Common myeloid progenitor, CD34-positive (primary cell): Measurements from ENCODE around the gene ITIH3.

Experiments used
- CTCF ChIA-PET: fragments of 350-600 bp; sonication (Branson Sonifier 250); formaldehyde crosslinking; loops from one replicate; lab custom pipeline; 2021; ENCODE audit warnings: antibody characterized with exemption; lab: Charles Lee
- POLR2A ChIA-PET: fragments of 350-600 bp; sonication (Branson Sonifier 250); formaldehyde crosslinking; loops from one replicate; lab custom pipeline; 2021; ENCODE audit warnings: antibody characterized with exemption; lab: Charles Lee
- DNase-seq, 3 donors: peaks; one replicate each; pipeline versions ENCODE4 v3.0.0 to v3.0.0-alpha.2; 2013
- H3K27ac ChIP-seq, 2 experiments: 1 replicate in 1 of 2; 2 replicates in 1 of 2; pipeline ENCODE4 v1.7.0; 2013; ENCODE audit warnings: inconsistent platforms in 2 of 2, low read length in 2 of 2, mild to moderate bottlenecking in 2 of 2, low read depth in 1 of 2, moderate library complexity in 1 of 2; ENCODE audit not compliant: severe bottlenecking in 2 of 2, insufficient read depth in 1 of 2, poor library complexity in 1 of 2
- H3K27me3 ChIP-seq, 5 experiments: replicated peaks in 2 of 5; 1 replicate in 3 of 5; 2 replicates in 2 of 5; pipeline versions ENCODE4 v1.6.1 to v1.7.0; 2013; ENCODE audit warnings: low read length in 4 of 5, mild to moderate bottlenecking in 2 of 5, moderate library complexity in 2 of 5, inconsistent platforms in 1 of 5; ENCODE audit not compliant: insufficient read depth in 5 of 5, control insufficient read depth in 4 of 5
- H3K36me3 ChIP-seq, 4 experiments: 1 replicate in 2 of 4; 2 replicates in 2 of 4; pipeline versions ENCODE4 v1.6.1 to v1.7.0; 2013; ENCODE audit warnings: low read length in 3 of 4, control low read depth in 1 of 4, mild to moderate bottlenecking in 1 of 4; ENCODE audit not compliant: control insufficient read depth in 4 of 4, insufficient read depth in 4 of 4
- H3K4me1 ChIP-seq, 4 experiments: 1 replicate in 3 of 4; 2 replicates in 1 of 4; pipeline versions ENCODE4 v1.6.1 to v1.7.1; 2013; ENCODE audit warnings: low read length in 3 of 4, mild to moderate bottlenecking in 3 of 4, control low read depth in 1 of 4, inconsistent platforms in 1 of 4, moderate library complexity in 1 of 4; ENCODE audit not compliant: control insufficient read depth in 4 of 4, insufficient read depth in 4 of 4; ENCODE audit errors: control extremely low read depth in 1 of 4
- H3K4me3 ChIP-seq, 7 experiments: 1 replicate in 4 of 7; 2 replicates in 3 of 7; pipeline versions ENCODE4 v1.5.1 to v1.7.0; 2013; ENCODE audit warnings: mild to moderate bottlenecking in 7 of 7, low read length in 6 of 7, moderate library complexity in 6 of 7, inconsistent platforms in 2 of 7, low read depth in 2 of 7, control low read depth in 1 of 7; ENCODE audit not compliant: insufficient read depth in 4 of 7, control insufficient read depth in 1 of 7; ENCODE audit errors: extremely low read depth in 1 of 7
- H3K9me3 ChIP-seq, 5 experiments: 1 replicate in 4 of 5; 2 replicates in 1 of 5; pipeline versions ENCODE4 v1.6.1 to v1.7.1; 2013; ENCODE audit warnings: low read length in 4 of 5, mild to moderate bottlenecking in 2 of 5, inconsistent platforms in 1 of 5, low read depth in 1 of 5, moderate library complexity in 1 of 5; ENCODE audit not compliant: control insufficient read depth in 4 of 5, insufficient read depth in 2 of 5; ENCODE audit errors: control extremely low read depth in 1 of 5
- WGBS: methylation state at CpG from one replicate; pipeline ENCODE4 v1.1.5; 2013; ENCODE audit not compliant: insufficient coverage; 5-methylcytosine and 5-hydroxymethylcytosine counted together

ITIH3 gene

GRCh38 chr3:52770496-52771333, 23.9 kb upstream of the ITIH3 start, which contains the start of gene NEK4:
TSS of gene NEK4 (minus strand) at chr3:52770940. CDS start at chr3:52770746, 194 bp downstream.
- Histone ChIP-seq H3K4me3 (peak within 1 kb of the TSS; percentile 65 to 89 (median 78)), H3K4me1 (peaks cover 7 to 28% (median 22%) of the 10 kb centered on the region in 4 experiments), H3K27ac (peak within 1 kb of the TSS; percentile 58 to 81), H3K27me3 (no peaks in the 10 kb centered on the region), H3K36me3 (peaks cover 3 to 14% (median 11%) of the 10 kb centered on the region in 4 experiments), H3K9me3 (no peaks in the 10 kb centered on the region)
- WGBS = 1% methylated on average over 49 of the region's 67 CpGs
- CTCF ChIA-PET = interaction anchor here (0.7 to 1.4 kb wide), 5 partner anchors 9 to 50 kb away, joined by 3 to 5 read pairs (median 4); no protein-coding TSS in a partner anchor
- POLR2A ChIA-PET = no interaction called here
- peak; percentile 92 to 96 (median 95) for DNase-seq

- peaks cover 7 to 30% (median 23%) of the 10 kb centered on the region in 4 experiments for H3K4me1 ChIP-seq
- ChIA-PET CTCF (interaction anchor here (0.7 to 1.4 kb wide), 5 partner anchors 8 to 50 kb away, joined by 3 to 5 read pairs (median 4); no protein-coding TSS in a partner anchor), POLR2A (no interaction called here)
- H3K36me3 ChIP-seq = peaks cover 3 to 9% (median 6%) of the 10 kb centered on the region in 4 experiments
- H3K4me3 ChIP-seq = peak overlapping the region in 6 of 7 experiments; percentile 65 to 89 (median 80)
- no peak for DNase-seq
- WGBS = 72% methylated on average over 5 of the region's 5 CpGs
- no peaks in the 10 kb centered on the region for H3K9me3 ChIP-seq
- no peaks in the 10 kb centered on the region for H3K27me3 ChIP-seq
- H3K27ac ChIP-seq = peak overlapping the region; percentile 58 to 81
Measured at GRCh38 chr3:52771334-52771681, 23.3 kb upstream of the ITIH3 start.

- Histone ChIP-seq H3K4me3 (peak overlapping the region in 1 of 7 experiments; percentile 87), H3K4me1 (peaks cover 7 to 30% (median 23%) of the 10 kb centered on the region in 4 experiments), H3K27me3 (no peaks in the 10 kb centered on the region), H3K9me3 (no peaks in the 10 kb centered on the region), H3K27ac (peak overlapping the region in 1 of 2 experiments; percentile 81), H3K36me3 (peaks cover 3 to 7% (median 6%) of the 10 kb centered on the region in 4 experiments)
- whole genome bisulfite sequencing = 100% methylated on average over 7 of the region's 10 CpGs
- ChIA-PET CTCF (interaction anchor here (0.7 to 1.5 kb wide), 5 partner anchors 8 to 49 kb away, joined by 3 to 5 read pairs (median 4); no protein-coding TSS in a partner anchor), POLR2A (no interaction called here)
- no peak for DNase-seq
Measured at GRCh38 chr3:52771702-52772101, 22.9 kb upstream of the ITIH3 start.

- Histone ChIP-seq H3K27ac (no peak overlapping the region), H3K4me1 (peaks cover 7 to 40% (median 29%) of the 10 kb centered on the region in 4 experiments), H3K27me3 (no peaks in the 10 kb centered on the region), H3K9me3 (no peaks in the 10 kb centered on the region), H3K36me3 (no peaks in the 10 kb centered on the region), H3K4me3 (no peak overlapping the region)
- no peak for DNase-seq
- CTCF ChIA-PET = interaction anchor here (1.4 kb wide), 1 partner anchor 19 kb away, joined by 5 read pairs; no protein-coding TSS in a partner anchor
- POLR2A ChIA-PET = no interaction called here
- WGBS = 100% methylated on average over 9 of the region's 13 CpGs
Measured at GRCh38 chr3:52773361-52774065, 21.1 kb upstream of the ITIH3 start.

GRCh38 chr3:52774066-52774713, 20.4 kb upstream of the ITIH3 start:
- no peaks in the 10 kb centered on the region for H3K36me3 ChIP-seq
- POLR2A ChIA-PET = no interaction called here
- DNase-seq = no peak
- H3K4me3 ChIP-seq = no peak overlapping the region
- peaks cover 7 to 44% (median 33%) of the 10 kb centered on the region in 4 experiments for H3K4me1 ChIP-seq
- H3K27ac ChIP-seq = no peak overlapping the region
- H3K27me3 ChIP-seq = no peaks in the 10 kb centered on the region
- H3K9me3 ChIP-seq = no peaks in the 10 kb centered on the region
- CTCF ChIA-PET = interaction anchor here (1.2 to 1.4 kb wide), 2 partner anchors 18 to 49 kb away, joined by 3 to 5 read pairs; no protein-coding TSS in a partner anchor
- 88% methylated on average over 4 of the region's 8 CpGs for WGBS

- peaks cover 0 to 37% (median 26%) of the 10 kb centered on the region in 4 experiments for H3K4me1 ChIP-seq
- 59% methylated on average over 6 of the region's 6 CpGs for WGBS
- no peaks in the 10 kb centered on the region for H3K9me3 ChIP-seq
- DNase-seq = peak in 2 of 3 donors; percentile 33 to 46
- POLR2A ChIA-PET = no interaction called here
- no peak overlapping the region for H3K4me3 ChIP-seq
- CTCF ChIA-PET = interaction anchor here (1.2 to 1.4 kb wide), 2 partner anchors 17 to 48 kb away, joined by 3 to 5 read pairs; no protein-coding TSS in a partner anchor
- no peaks in the 10 kb centered on the region for H3K36me3 ChIP-seq
- no peaks in the 10 kb centered on the region for H3K27me3 ChIP-seq
- no peak overlapping the region for H3K27ac ChIP-seq
Measured at GRCh38 chr3:52774901-52775864, 19.4 kb upstream of the ITIH3 start.
